ENCODE measurements around the gene SIGLEC11.

DNA sequence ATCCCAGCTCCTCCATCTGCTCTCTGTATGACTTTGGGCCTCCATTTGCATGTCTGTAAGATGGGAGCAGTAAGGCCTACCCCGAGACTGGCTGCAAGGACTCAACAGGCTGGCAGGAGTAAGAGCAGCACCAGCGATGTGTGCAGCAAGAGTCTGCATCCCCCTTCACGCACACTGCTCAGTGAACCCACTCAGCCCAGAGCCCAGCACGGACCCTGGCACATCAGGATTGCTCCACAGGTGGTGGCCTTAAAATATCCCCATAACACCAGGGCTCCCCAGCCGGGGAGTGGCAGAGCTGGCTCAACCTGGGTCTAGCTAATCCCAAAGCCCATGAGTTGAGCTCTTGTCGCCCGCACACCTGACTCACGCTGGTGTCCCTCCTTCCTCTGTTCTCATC lies 40.8 kb upstream of the SIGLEC11 start:
- TF ChIP-seq, protein P1, sequence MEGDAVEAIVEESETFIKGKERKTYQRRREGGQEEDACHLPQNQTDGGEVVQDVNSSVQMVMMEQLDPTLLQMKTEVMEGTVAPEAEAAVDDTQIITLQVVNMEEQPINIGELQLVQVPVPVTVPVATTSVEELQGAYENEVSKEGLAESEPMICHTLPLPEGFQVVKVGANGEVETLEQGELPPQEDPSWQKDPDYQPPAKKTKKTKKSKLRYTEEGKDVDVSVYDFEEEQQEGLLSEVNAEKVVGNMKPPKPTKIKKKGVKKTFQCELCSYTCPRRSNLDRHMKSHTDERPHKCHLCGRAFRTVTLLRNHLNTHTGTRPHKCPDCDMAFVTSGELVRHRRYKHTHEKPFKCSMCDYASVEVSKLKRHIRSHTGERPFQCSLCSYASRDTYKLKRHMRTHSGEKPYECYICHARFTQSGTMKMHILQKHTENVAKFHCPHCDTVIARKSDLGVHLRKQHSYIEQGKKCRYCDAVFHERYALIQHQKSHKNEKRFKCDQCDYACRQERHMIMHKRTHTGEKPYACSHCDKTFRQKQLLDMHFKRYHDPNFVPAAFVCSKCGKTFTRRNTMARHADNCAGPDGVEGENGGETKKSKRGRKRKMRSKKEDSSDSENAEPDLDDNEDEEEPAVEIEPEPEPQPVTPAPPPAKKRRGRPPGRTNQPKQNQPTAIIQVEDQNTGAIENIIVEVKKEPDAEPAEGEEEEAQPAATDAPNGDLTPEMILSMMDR (IDR thresholded peaks at IDR 0.05; ENCODE audit: low read depth, low read length, missing input control), result no peak
- TF ChIP-seq HNF4G (IDR thresholded peaks at IDR 0.05) (no peak), GABPA (IDR thresholded peaks at IDR 0.05 in 1 of 2, conservative IDR thresholded peaks at IDR 0.05 in 1 of 2) (no peak)
- TF ChIP-seq, protein P2, sequence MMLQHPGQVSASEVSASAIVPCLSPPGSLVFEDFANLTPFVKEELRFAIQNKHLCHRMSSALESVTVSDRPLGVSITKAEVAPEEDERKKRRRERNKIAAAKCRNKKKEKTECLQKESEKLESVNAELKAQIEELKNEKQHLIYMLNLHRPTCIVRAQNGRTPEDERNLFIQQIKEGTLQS (IDR thresholded peaks at IDR 0.05), result no peak

Data from liver (tissue), 3 donors.